Activated T-helper 2 cell treated with anti-CD3 and anti-CD28 coated beads, Interferon-gamma antibody, Interleukin-2, Interleukin-4, amounts not matched to agents 10 μg/mL and 5 μg/mL and 100 μg/mL, durations not matched to agents 14 hours and 24 hours and 36 hours (primary cell): ENCODE measurements around the gene HEY2. TPM values are rescaled to one million over a fixed set of nuclear protein-coding genes. Genes with fewer than 3 reads are reported as not detected.

Experiments used
- DNase-seq: peaks from one replicate; pipeline ENCODE4 v3.0.0; 2021; ENCODE audit warnings: low spot score
- H3K27ac Mint-ChIP-seq: one replicate; pipeline ENCODE4 v1.8.0; 2021; ENCODE audit warnings: mixed read lengths
- H3K27me3 Mint-ChIP-seq: one replicate; pipeline ENCODE4 v1.8.0; 2021; ENCODE audit warnings: low read depth, mixed read lengths
- H3K36me3 Mint-ChIP-seq: one replicate; pipeline ENCODE4 v1.8.0; 2021; ENCODE audit warnings: low read depth, mixed read lengths
- H3K4me1 Mint-ChIP-seq: one replicate; pipeline ENCODE4 v1.8.0; 2021; ENCODE audit warnings: low read depth, mixed read lengths
- H3K4me3 Mint-ChIP-seq: one replicate; pipeline ENCODE4 v1.8.0; 2021; ENCODE audit warnings: low read depth, mild to moderate bottlenecking, moderate library complexity, mixed read lengths
- H3K9me3 Mint-ChIP-seq: one replicate; pipeline ENCODE4 v1.8.0; 2021; ENCODE audit warnings: mixed read lengths
- intact Hi-C: fragments of 100-400 bp; cut with micrococcal nuclease; formaldehyde crosslinking; loops from one replicate; pipeline ENCODE4 v1.15.1; 2023
- total RNA-seq: library from RNA; stranded (reverse); gene quantifications from 2 replicates; pipeline ENCODE4 v1.2.3, GENCODE V29; 2022

Gene HEY2
- total RNA-seq, 1 donor from 2014 or later: not detected

- no peak for DNase-seq
- H3K9me3 Mint-ChIP-seq: no peaks in the 10 kb centered on the region
- no peak overlapping the region for H3K27ac Mint-ChIP-seq
- H3K27me3 Mint-ChIP-seq: peaks cover 80% of the 10 kb centered on the region
- intact Hi-C loops: loop anchor here (5.0 kb wide), 1 partner anchor 595 kb away; the partner anchor contains the start of gene TPD52L1
- H3K36me3 Mint-ChIP-seq: no peaks in the 10 kb centered on the region
- H3K4me1 Mint-ChIP-seq: peaks cover 29% of the 10 kb centered on the region
- H3K4me3 Mint-ChIP-seq: peak overlapping the region; percentile 77
Observed at GRCh38 chr6:125747589-125748405, 1.6 kb upstream of the HEY2 start.

- Mint-ChIP-seq H3K4me3 (peak overlapping the region; percentile 77), H3K4me1 (peaks cover 29% of the 10 kb centered on the region), H3K9me3 (no peaks in the 10 kb centered on the region), H3K36me3 (no peaks in the 10 kb centered on the region), H3K27me3 (peaks cover 81% of the 10 kb centered on the region), H3K27ac (no peak overlapping the region)
- intact Hi-C loops: loop anchor here (5.0 kb wide), 1 partner anchor 596 kb away; the partner anchor contains the start of gene TPD52L1
- no peak for DNase-seq
Observed at GRCh38 chr6:125748406-125749172, 843 bp upstream of the HEY2 start.

DNA sequence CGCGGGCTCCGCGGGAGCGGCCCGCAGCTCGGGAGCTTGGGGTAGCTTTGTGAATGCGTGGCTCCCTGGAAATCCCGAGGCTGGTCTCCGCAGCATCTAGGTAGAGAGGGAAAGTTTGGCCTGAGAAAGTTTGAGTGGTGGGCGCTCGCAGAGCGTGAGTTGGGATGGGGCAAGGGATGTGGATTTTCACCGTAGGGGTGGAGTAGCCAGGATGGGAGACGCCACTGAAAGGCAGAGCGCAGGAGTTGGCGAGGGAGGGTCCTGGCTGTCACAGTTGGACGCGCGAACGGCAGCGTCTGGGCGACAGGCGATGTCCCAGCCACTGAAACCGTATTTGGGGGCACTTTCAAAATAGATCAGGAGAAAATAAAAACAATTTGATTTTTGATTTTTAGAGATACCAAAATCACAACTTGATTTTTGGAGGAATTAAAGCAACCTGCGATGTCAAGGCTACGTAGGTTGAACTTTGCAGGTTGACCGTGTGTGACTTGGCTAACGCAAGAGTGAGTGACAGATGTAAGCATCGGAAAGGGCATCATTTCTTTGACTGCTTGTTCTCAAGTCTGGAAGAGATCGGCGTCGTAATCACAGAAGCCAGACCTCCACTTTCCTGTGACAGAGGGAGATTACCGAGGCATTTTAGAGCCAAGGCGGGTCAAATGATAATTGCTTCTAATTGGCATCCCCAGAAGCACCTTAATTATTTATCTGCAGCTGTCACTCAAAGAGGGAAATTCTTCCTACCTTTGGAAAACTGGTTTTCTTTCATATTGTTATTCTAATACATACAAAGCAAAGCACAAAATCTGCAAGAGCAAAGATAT, 646 bp downstream of the HEY2 start:
- Mint-ChIP-seq H3K36me3 (no peaks in the 10 kb centered on the region), H3K27ac (no peak overlapping the region), H3K4me1 (peaks cover 26% of the 10 kb centered on the region), H3K4me3 (peak overlapping the region; percentile 84), H3K27me3 (peaks cover 82% of the 10 kb centered on the region), H3K9me3 (no peaks in the 10 kb centered on the region)
- intact Hi-C loops: loop anchor here (2.0 to 10.0 kb wide), 3 partner anchors 19 to 598 kb away; partner anchors contain the start of gene TPD52L1
- DNase-seq: no peak

GRCh38 chr6:125750692-125751333, 1.4 kb downstream of the HEY2 start:
- intact Hi-C loops: loop anchor here (2.0 to 10.0 kb wide), 2 partner anchors 18 to 236 kb away; no protein-coding TSS in a partner anchor
- no peak for DNase-seq
- no peaks in the 10 kb centered on the region for H3K36me3 Mint-ChIP-seq
- peaks cover 26% of the 10 kb centered on the region for H3K4me1 Mint-ChIP-seq
- no peaks in the 10 kb centered on the region for H3K9me3 Mint-ChIP-seq
- peak overlapping the region; percentile 22 for H3K4me3 Mint-ChIP-seq
- peaks cover 81% of the 10 kb centered on the region for H3K27me3 Mint-ChIP-seq
- H3K27ac Mint-ChIP-seq: no peak overlapping the region

DNA sequence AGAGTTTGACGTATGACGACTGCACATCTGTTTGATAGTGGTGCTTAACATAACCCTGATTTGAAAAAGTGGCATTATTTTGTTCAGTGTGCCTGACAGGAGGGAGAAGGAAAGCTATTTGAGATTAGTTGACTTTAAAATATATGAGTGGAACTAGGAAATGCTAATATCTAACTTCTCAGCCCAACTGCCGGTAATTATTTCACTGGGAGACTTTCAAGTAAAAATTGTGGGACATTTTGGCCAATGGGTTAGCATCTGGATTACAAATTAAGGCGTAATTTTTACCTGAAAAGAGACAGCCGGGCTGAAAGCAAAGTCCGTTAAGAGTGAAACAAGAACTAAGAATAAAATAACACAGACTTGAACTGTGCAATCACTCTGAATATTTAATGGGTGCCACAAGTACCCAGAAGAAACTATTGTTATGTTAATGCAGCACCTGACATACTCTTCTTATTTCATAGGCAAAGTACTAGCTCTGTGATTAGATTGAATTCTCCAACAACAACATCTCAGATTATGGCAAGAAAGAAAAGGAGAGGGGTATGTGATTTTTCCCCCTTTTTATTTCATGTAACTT, 2.0 kb downstream of the HEY2 start:
- intact Hi-C loops: loop anchor here (2.0 to 10.0 kb wide), 2 partner anchors 17 to 237 kb away; no protein-coding TSS in a partner anchor
- no peak for DNase-seq
- H3K4me1 Mint-ChIP-seq: peaks cover 21% of the 10 kb centered on the region
- peaks cover 76% of the 10 kb centered on the region for H3K27me3 Mint-ChIP-seq
- no peak overlapping the region for H3K4me3 Mint-ChIP-seq
- H3K9me3 Mint-ChIP-seq: no peaks in the 10 kb centered on the region
- H3K27ac Mint-ChIP-seq: no peak overlapping the region
- no peaks in the 10 kb centered on the region for H3K36me3 Mint-ChIP-seq

- no peaks in the 10 kb centered on the region for H3K9me3 Mint-ChIP-seq
- H3K4me3 Mint-ChIP-seq: no peak overlapping the region
- peaks cover 66% of the 10 kb centered on the region for H3K27me3 Mint-ChIP-seq
- no peak overlapping the region for H3K27ac Mint-ChIP-seq
- H3K4me1 Mint-ChIP-seq: peaks cover 15% of the 10 kb centered on the region
- H3K36me3 Mint-ChIP-seq: no peaks in the 10 kb centered on the region
- DNase-seq: no peak
- intact Hi-C loops: loop anchor here (1.0 to 10.0 kb wide), 2 partner anchors 238 to 441 kb away; no protein-coding TSS in a partner anchor
Observed at GRCh38 chr6:125752773-125753172, 3.3 kb downstream of the HEY2 start.

DNA sequence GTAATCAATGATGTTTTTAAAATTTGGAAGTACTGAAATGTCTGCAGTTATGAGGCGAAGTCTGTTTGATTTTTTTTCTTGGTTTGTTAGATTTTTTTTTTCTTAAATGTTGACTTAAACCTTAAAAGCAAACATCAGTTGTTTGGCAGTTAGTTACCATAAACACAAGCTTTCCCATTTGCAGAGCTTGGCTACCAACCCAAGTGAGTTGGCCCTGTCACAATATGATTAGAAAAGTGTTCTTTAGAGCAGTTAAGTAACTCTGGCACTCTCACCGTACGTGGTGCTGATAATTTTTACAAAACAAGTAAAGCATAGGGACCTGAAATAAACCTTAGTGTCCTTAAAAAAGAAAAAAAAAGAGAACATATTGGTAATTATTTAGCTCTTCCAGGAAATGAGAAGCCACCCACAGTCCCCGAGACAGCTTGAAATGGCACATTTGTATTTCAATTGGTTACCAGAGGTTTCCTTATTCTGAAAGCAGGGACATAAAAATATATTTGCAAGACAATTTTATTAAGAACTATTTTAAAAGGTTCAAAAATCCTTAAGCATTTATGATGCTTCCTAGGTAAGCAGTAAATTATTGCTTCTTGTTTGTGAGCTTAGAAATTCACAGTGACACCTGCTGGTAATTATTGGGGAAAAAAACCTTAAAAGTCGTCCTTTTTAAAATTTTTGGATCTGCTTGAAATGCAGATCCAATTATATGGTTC, 3.9 kb downstream of the HEY2 start:
- no peak for DNase-seq
- Mint-ChIP-seq H3K27me3 (peaks cover 61% of the 10 kb centered on the region), H3K9me3 (no peaks in the 10 kb centered on the region), H3K4me1 (peaks cover 15% of the 10 kb centered on the region), H3K36me3 (no peaks in the 10 kb centered on the region), H3K27ac (no peak overlapping the region), H3K4me3 (no peak overlapping the region)
- intact Hi-C loops: loop anchor here (1.0 to 10.0 kb wide), 2 partner anchors 239 to 442 kb away; no protein-coding TSS in a partner anchor

DNA sequence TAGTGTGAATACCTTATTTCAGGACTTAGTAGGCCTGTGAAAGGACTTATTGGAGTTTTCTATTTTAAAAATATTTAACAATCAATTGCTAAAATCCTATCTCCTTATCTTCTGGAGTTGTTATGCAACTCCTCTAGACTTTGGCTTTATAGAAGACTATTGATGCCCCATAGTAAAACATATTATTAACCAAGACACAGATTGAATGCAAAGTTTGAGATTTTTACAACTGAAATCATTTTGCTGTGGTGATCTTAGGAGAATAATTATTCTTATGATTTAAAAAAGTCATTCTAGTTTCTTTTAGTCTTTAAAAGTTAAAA, 4.5 kb downstream of the HEY2 start:
- intact Hi-C loops: loop anchor here (1.0 to 10.0 kb wide), 3 partner anchors 239 to 443 kb away; no protein-coding TSS in a partner anchor
- no peak for DNase-seq
- no peak overlapping the region for H3K27ac Mint-ChIP-seq
- no peak overlapping the region for H3K4me3 Mint-ChIP-seq
- peaks cover 56% of the 10 kb centered on the region for H3K27me3 Mint-ChIP-seq
- no peaks in the 10 kb centered on the region for H3K9me3 Mint-ChIP-seq
- no peaks in the 10 kb centered on the region for H3K36me3 Mint-ChIP-seq
- H3K4me1 Mint-ChIP-seq: peaks cover 13% of the 10 kb centered on the region

GRCh38 chr6:125754566-125754965, 5.1 kb downstream of the HEY2 start:
- Mint-ChIP-seq H3K27ac (no peak overlapping the region), H3K27me3 (peaks cover 62% of the 10 kb centered on the region), H3K36me3 (no peaks in the 10 kb centered on the region), H3K4me1 (peaks cover 13% of the 10 kb centered on the region), H3K9me3 (no peaks in the 10 kb centered on the region), H3K4me3 (no peak overlapping the region)
- intact Hi-C loops: loop anchor here (1.0 to 10.0 kb wide), 2 partner anchors 240 to 440 kb away; no protein-coding TSS in a partner anchor
- no peak for DNase-seq

GRCh38 chr6:125759184-125759902, 9.9 kb downstream of the HEY2 start:
- no peaks in the 10 kb centered on the region for H3K36me3 Mint-ChIP-seq
- intact Hi-C loops: loop anchor here (10.0 kb wide), 1 partner anchor 245 kb away; no protein-coding TSS in a partner anchor
- H3K27me3 Mint-ChIP-seq: peaks cover 49% of the 10 kb centered on the region
- peaks cover 4% of the 10 kb centered on the region for H3K4me1 Mint-ChIP-seq
- no peak overlapping the region for H3K27ac Mint-ChIP-seq
- no peaks in the 10 kb centered on the region for H3K9me3 Mint-ChIP-seq
- H3K4me3 Mint-ChIP-seq: no peak overlapping the region
- no peak for DNase-seq
